Measurements from ENCODE around the gene ADGRB2. TPM values are rescaled to one million over a fixed set of nuclear protein-coding genes. Genes with fewer than 3 reads are reported as not detected.

Gene ADGRB2
- total RNA-seq, 2 experiments from 2014 or later, result 4.0 to 11.4 TPM

DNA sequence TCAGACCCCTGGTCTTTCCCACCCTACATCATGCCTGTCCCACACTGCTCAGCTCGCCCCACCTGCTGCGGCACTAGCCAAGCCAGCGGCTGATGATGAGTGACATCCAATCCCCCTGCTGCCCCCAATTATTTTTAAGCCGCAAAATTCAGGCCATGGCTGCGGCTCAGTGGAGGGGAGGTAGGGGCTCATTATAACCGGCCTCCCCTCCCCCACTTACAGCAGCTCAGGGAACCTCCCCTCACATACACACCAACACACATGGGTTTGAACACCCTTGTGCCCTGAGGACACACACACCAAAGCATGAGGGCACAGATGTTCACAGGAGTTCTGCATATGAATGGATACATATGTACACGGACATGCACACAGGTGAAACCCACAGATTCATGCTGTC is 5.3 kb downstream of the ADGRB2 start:
- no peaks in the 10 kb centered on the region for H3K79me2 ChIP-seq (ENCODE audit: insufficient read depth, low read depth, low read length)
- no peak for TF ChIP-seq EZH2phosphoT487 (IDR thresholded peaks at IDR 0.05; ENCODE audit: borderline replicate concordance, low read depth, low read length)
- TF ChIP-seq, protein P1, sequence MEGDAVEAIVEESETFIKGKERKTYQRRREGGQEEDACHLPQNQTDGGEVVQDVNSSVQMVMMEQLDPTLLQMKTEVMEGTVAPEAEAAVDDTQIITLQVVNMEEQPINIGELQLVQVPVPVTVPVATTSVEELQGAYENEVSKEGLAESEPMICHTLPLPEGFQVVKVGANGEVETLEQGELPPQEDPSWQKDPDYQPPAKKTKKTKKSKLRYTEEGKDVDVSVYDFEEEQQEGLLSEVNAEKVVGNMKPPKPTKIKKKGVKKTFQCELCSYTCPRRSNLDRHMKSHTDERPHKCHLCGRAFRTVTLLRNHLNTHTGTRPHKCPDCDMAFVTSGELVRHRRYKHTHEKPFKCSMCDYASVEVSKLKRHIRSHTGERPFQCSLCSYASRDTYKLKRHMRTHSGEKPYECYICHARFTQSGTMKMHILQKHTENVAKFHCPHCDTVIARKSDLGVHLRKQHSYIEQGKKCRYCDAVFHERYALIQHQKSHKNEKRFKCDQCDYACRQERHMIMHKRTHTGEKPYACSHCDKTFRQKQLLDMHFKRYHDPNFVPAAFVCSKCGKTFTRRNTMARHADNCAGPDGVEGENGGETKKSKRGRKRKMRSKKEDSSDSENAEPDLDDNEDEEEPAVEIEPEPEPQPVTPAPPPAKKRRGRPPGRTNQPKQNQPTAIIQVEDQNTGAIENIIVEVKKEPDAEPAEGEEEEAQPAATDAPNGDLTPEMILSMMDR (conservative IDR thresholded peaks at IDR 0.05; ENCODE audit: low read length), result no peak
- H4K20me1 ChIP-seq (ENCODE audit: insufficient read depth, low read length), result no peaks in the 10 kb centered on the region
- intact Hi-C loops (cut with micrococcal nuclease; ENCODE audit: unreplicated experiment), result no loop called here
- ChIA-PET CTCF (ENCODE audit: unreplicated experiment) (interaction anchor here (1.4 kb wide), 1 partner anchor 13 kb away, joined by 6 read pairs; no protein-coding TSS in a partner anchor), POLR2A (no interaction called here)
- BruUV-seq (replicated peaks), result no TSS peak
- no peak overlapping the region for H3K27ac ChIP-seq (ENCODE audit: low read depth, low read length, poor library complexity, severe bottlenecking)
- no peak overlapping the region for H3K4me2 ChIP-seq (ENCODE audit: low read length)
- peaks cover 36% of the 10 kb centered on the region for H3K4me1 ChIP-seq (ENCODE audit: insufficient read depth, low read length, poor library complexity, severe bottlenecking)
- H3K9me2 ChIP-seq (ENCODE audit: insufficient read depth, low read length), result no peaks in the 10 kb centered on the region
- no peak for DNase-seq (ENCODE audit: low spot score)
- H3K36me3 ChIP-seq (ENCODE audit: insufficient read depth, low read length), result no peaks in the 10 kb centered on the region
- no peaks in the 10 kb centered on the region for H3K9me3 ChIP-seq (ENCODE audit: low read length)
- H2AFZ ChIP-seq (ENCODE audit: low read length), result no peak overlapping the region
- no peak overlapping the region for H3K4me3 ChIP-seq (ENCODE audit: low read depth, low read length, poor library complexity, severe bottlenecking)

DNA sequence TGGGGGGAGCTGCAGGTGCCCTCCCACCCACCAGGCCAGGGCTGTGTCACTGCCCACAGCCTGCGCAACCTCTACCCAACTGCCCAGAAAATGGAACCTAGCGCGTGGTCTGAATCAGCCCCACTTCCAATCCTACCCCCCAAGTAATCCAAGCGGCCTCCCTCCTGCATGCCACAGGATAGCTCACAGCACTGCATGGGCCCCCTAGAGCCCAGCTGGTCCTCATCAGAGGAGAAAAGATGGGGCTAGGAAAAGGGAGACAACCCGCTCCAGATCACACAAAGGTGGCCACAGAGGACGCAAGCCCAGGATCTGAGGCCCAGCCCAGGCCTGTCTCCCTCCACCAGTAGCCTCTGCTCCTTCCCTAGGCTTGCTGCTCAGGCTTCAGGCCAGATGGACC is 6.2 kb downstream of the ADGRB2 start:
- no peak overlapping the region for H3K27ac ChIP-seq (ENCODE audit: low read depth, low read length, poor library complexity, severe bottlenecking)
- DNase-seq (ENCODE audit: low spot score), result no peak
- H3K4me3 ChIP-seq (ENCODE audit: low read depth, low read length, poor library complexity, severe bottlenecking), result no peak overlapping the region
- H2AFZ ChIP-seq (ENCODE audit: low read length), result no peak overlapping the region
- no peak overlapping the region for H3K4me2 ChIP-seq (ENCODE audit: low read length)
- BruUV-seq (replicated peaks), result no TSS peak
- POLR2A ChIA-PET, result no interaction called here
- CTCF ChIA-PET (ENCODE audit: unreplicated experiment), result interaction anchor here (1.4 kb wide), 1 partner anchor 13 kb away, joined by 6 read pairs; no protein-coding TSS in a partner anchor
- H3K36me3 ChIP-seq (ENCODE audit: insufficient read depth, low read length), result no peaks in the 10 kb centered on the region
- no peak for TF ChIP-seq EZH2phosphoT487 (IDR thresholded peaks at IDR 0.05; ENCODE audit: borderline replicate concordance, low read depth, low read length)
- TF ChIP-seq, protein P1 (conservative IDR thresholded peaks at IDR 0.05; ENCODE audit: low read length), result no peak
- intact Hi-C loops (cut with micrococcal nuclease; ENCODE audit: unreplicated experiment), result no loop called here
- no peaks in the 10 kb centered on the region for H4K20me1 ChIP-seq (ENCODE audit: insufficient read depth, low read length)
- no peaks in the 10 kb centered on the region for H3K79me2 ChIP-seq (ENCODE audit: insufficient read depth, low read depth, low read length)
- peaks cover 29% of the 10 kb centered on the region for H3K4me1 ChIP-seq (ENCODE audit: insufficient read depth, low read length, poor library complexity, severe bottlenecking)
- H3K9me2 ChIP-seq (ENCODE audit: insufficient read depth, low read length), result no peaks in the 10 kb centered on the region
- no peaks in the 10 kb centered on the region for H3K9me3 ChIP-seq (ENCODE audit: low read length)

DNA sequence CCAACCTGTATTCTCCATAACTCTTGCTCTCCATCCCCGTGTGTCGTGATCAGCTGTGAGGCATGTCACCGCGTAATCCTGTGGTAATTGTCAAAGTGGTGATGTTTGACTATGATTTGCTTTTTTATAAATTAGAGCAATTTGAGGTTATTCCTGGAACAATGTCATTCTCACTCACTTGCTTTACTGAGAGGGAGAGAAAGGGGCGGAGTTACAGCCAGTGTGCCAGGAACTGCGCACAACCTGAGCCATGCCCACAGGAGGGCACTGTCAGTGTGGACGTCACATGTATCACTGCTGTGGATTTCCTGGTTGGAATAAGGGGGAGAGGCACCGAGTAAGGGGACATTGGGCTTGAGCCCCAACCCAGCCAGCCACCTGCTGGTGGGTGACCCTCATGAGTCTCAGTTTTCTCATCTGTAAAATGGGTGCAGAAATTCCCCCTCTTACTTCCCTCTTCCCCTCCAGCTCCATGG is 6.9 kb downstream of the ADGRB2 start:
- Histone ChIP-seq H2AFZ (ENCODE audit: low read length) (no peak overlapping the region), H3K4me2 (ENCODE audit: low read length) (no peak overlapping the region), H3K9me3 (ENCODE audit: low read length) (no peaks in the 10 kb centered on the region), H3K4me1 (ENCODE audit: insufficient read depth, low read length, poor library complexity, severe bottlenecking) (peaks cover 28% of the 10 kb centered on the region), H3K9me2 (ENCODE audit: insufficient read depth, low read length) (no peaks in the 10 kb centered on the region), H4K20me1 (ENCODE audit: insufficient read depth, low read length) (no peaks in the 10 kb centered on the region), H3K4me3 (ENCODE audit: low read depth, low read length, poor library complexity, severe bottlenecking) (no peak overlapping the region), H3K27ac (ENCODE audit: low read depth, low read length, poor library complexity, severe bottlenecking) (no peak overlapping the region), H3K36me3 (ENCODE audit: insufficient read depth, low read length) (no peaks in the 10 kb centered on the region), H3K79me2 (ENCODE audit: insufficient read depth, low read depth, low read length) (no peaks in the 10 kb centered on the region)
- TF ChIP-seq EZH2phosphoT487 (IDR thresholded peaks at IDR 0.05; ENCODE audit: borderline replicate concordance, low read depth, low read length), result no peak
- TF ChIP-seq, protein P1 (conservative IDR thresholded peaks at IDR 0.05; ENCODE audit: low read length), result peak; percentile 32; the same call in 1 of the 2 replicates
- no TSS peak for BruUV-seq (replicated peaks)
- DNase-seq (ENCODE audit: low spot score), result no peak
- POLR2A ChIA-PET, result no interaction called here
- CTCF ChIA-PET (ENCODE audit: unreplicated experiment), result interaction anchor here (1.4 kb wide), 1 partner anchor 12 kb away, joined by 6 read pairs; no protein-coding TSS in a partner anchor
- intact Hi-C loops (cut with micrococcal nuclease; ENCODE audit: unreplicated experiment), result no loop called here

All from OCI-LY7 (cell line).